Measurements from ENCODE around the gene CRYGN.
A peak's percentile ranks its signal among the peaks of the same experiment; 100 is the strongest.

The CRYGN gene

DNA sequence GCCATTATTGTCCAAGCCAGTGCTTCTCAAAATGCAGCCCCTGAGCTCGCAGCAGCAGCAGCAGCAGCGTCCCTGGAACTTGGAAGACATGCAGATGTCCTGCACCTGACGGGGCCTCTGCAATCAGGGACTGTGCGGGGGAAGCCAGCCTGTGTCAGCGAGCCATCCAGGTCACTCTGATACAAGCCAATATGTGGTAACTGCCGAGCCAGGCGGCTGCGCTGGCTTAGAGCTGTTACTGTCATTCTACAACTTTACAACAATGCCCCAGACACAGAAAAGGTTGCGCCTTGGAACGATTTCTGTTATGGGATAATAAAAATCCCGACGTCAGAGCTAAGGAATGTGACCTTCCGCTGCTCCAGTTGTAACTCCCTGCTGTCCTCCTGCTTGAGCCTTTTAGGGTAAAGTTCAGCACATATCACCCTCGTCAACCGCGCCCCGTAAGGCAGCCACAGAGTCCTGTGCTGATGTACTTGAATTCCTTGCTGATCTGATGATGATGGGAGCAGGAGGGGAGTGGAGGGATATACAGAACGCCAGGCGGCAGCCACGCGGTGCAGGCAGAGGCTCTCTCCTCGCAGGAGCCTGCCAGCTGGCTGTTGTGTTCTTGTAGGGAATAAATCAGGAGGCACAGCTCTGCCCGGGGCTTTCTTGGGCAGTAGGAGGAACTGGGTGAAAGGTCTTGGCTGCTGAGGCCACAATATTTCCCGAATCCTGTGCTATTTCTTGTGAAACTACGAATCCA lies 20.0 kb upstream of the CRYGN start:
- DNase-seq, result no peak

DNA sequence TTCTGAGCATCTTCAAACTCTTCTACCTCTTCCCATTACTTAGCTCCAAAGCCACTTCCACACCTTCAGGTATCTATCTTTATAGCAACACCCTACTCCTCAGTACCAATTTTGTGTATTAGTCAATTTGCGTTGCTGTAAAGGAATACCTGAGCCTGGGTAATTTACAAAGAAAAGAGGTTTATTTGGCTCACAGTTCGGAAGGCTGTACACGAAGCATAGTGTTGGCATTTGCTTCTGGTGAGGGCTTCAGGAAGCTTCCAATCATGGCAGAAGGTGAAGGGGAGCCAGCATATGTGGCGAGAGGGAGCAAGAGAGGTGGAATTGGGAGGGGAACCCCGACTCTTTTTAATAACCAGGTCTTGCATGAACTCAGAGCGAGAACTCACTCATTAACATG lies 17.6 kb upstream of the CRYGN start:
- DNase-seq, result no peak

DNA sequence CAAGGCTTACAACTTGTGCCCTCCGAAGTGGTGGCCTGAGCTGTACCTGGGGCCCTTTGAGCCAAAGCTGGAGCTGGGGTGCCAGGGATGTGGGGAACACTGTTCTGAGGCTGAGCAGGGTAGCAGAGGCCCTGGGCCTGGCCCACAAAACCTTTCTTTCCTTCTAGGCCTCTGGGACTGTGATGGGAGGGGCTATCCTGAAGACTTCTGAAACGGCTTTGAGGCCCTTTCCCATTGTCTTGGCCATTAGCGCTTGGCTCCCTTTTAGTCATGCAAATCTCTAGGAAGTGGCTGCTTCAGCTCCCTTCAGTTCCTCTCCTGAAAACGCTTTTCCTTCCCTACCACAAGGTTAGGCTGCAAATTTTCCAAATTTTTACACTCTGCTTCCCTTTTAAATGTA lies 16.8 kb upstream of the CRYGN start:
- no peak for DNase-seq

DNA sequence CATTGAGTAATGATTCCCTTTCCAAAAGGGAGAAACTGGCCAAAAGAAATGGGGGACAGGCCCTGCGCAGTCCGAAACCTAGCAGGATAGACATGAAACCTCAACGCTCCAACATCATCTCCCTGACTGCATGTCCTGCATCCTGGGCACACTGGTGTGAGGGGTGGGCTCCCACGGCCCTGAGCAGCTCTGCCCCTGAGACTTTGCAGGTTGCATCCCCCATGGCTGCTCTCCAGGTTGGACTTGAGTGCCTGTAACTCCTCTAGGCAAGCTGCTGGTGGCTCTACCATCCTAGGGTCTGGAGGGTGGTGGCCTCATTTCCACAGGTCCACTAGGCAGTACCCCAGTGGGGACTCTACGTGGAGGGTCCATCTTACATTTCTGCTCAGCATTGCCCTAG lies 16.3 kb upstream of the CRYGN start:
- no peak for DNase-seq

- DNase-seq, result no peak
Observed at GRCh38 chr7:151455690-151456089, 15.7 kb upstream of the CRYGN start.

DNA sequence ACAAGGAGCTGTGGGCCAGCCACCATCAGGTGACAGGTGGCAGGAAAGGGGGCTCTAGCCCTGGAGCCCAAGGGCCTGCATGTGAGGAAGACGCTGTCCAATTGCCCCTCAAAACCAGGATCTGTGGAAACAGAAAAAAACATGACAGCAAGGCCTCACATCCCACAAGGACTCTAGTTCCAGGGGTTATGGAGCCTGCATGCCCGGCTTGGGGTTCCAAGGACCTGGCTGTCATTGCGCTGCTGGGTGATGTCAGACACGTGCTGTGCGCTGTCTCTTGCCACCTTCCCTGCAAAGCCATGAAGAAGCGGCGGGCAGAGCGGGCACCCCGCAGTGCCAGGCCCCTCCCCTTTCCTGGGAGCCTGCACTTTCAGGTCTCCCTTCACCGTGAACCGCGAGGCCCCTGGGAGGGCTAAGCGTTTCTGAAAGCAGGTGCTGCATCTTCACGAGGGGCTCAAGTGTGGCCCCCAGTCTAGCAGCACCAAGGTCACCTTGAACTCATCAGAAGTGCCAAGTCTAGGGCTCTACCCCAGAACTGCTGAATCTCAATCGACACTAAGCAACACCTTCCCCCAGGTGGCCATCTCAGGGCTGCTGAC lies 15.1 kb upstream of the CRYGN start:
- DNase-seq, result no peak

DNA sequence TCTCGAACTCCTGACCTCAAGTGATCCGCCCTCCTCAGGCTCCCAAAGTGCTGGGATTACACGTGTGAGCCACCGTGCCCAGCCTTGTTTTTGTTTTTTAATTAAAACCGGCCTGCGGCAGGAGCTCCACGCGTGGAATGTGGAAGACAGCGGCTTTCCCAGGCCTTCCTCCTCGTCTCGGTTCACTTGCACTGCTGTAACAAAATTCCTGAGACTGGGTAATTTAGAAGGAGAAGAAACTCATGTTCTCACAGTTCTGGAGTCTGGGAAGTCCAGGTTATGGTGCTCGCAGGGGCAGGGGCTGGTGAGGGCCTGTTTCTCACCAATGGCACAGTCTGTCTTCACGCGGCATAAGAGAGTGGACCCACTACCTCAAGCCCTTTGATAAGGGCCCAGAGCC lies 14.4 kb upstream of the CRYGN start:
- DNase-seq, result no peak

DNA sequence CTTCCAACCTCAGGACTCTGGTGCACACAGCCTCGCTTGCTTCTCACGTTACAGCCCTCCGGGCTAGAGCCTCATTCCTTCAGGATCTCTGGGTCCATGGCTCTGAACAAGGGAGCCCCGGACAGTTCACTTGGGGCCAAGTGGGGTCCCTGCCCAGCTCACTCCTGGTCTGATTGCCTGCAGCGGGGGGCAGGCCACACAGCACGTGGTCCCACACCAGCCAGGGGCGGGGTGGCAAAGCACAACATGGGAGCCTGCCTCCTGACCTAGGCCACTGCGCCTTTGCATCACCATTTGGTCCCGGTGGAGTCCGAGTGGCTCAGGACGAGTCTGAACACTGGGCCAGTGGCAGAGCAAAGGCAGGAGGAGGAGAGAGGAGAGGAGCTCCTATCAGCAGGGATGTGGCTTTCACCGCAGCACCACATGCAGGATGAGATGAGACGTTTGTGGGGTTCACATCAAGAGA lies 13.4 kb upstream of the CRYGN start:
- DNase-seq, result no peak

- no peak for DNase-seq
Observed at GRCh38 chr7:151452680-151453325, 12.9 kb upstream of the CRYGN start.

DNA sequence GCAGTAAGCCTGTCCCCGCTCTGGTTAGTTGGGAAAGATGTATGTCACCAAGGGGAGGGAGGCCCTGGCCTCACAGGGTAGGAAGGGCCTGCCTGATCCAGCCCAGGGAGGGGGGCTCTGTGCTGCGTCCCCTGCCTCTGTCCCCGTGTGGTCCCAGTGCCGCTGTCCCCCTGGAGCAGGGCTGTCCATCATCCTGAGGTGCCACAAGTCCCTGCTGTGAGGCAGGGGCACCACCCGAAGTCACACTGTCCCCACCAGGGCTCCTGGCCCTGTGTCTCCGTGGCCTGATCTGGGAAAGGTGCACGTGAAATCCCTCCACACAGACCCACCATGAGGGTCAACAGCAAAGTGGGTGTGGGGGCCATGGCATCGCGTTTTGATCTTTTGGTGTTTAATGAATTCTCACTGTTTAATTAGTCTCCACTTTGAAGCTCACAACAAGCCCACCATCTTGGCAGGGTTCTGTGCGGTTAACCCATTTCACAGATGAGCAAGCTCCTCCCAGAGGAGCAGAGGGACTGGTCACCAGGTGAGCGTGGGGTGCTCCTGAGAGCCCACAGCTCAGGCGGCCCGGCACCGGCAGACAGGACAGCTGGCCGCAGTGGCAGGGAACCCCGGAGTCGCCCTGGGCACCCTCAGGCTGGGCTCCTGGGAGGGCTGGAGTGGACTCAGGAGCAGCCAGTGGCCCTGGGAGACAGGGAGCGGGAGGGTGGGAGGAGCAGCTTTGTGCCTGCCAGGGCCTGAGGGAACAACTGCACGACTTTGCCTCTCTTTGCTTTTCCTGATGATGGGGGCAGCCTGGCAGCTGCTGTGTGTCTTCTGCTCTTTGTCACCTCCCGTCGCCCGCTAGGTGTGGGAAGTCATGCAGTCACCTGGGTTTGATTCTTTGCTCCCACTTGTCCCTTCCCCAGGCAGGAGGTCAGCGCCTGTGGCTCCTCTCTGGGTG lies 12.0 kb upstream of the CRYGN start:
- no peak for DNase-seq

DNA sequence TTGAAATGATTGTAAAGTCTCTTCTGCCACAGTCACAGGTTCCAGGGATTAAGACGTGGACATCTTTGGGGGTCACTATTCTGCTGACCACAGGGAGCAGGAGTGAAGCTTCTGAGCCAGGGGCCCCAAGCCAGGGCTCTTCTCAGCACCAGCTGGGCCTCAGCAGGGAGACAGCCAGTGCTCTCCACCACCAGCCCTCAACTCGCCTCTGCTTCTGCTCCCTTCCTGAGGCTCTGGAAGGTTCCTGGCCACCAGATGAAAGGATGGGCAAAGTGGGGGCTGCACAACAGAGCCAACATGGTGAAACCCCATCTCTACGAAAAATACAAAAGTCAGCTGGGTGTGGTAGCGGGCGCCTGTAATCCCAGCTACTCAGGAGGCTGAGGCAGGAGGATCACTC lies 11.2 kb upstream of the CRYGN start:
- DNase-seq, result no peak

GRCh38 chr7:151449990-151450389 lies 10.0 kb upstream of the CRYGN start:
- DNase-seq, result no peak

GRCh38 chr7:151448261-151449252 lies 8.6 kb upstream of the CRYGN start:
- DNase-seq, result peak; percentile 61 to 86

DNA sequence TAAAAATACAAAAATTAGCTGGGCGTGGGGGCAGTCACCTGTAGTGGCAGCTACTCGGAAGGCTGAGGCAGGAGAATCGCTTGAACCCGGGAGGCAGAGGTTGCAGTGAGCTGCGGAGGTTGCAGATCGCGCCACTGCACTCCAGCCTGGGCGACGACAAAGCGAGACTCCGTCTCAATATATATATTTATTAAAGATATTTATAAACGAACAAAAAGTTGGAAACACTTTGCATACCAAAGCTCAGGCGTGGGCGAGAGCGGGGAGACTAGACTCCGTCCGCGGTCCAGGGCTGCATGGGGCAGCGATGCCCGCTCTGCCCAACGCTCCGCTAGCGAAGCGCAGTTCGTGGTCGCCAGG lies 7.9 kb upstream of the CRYGN start:
- no peak for DNase-seq

DNA sequence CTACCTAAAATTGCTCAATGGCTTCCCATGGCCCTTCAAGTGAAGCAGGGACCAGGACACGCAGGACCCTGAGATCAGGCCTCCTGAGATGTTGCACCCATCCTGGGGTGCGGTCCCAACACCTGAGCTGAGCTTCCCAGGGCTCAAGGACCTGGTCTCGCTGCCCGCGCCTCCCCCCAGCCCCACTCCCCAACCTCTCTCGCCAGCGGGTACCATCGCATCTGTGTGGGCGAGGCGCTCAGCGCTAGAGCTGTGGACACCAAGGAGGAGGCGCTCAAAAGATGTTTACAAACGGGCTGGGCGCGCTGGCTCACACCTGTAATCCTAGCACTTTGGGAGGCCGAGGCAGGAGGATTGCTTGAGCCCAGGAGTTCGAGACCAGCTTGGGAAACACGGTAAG lies 7.4 kb upstream of the CRYGN start:
- DNase-seq, result no peak

DNA sequence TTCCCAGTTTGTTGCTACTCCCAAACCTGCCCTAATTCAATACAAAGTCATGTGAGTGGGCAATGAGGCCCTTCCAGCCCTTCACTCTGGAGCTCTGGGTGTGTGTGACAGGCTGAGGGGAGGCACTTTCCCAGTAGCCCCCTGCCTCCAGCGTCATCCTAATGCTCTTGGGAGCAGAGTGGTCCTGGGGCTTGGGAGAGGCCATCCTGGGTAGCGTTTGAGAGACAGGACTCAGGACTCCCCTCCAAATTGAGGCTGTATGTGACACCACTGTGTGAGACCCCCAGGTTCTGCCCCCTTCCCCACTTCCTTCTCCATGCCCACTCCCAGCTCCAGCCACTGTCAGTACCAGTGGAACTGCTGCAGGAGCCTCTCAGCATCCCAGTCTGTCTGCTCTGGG lies 6.5 kb upstream of the CRYGN start:
- DNase-seq, result no peak

DNA sequence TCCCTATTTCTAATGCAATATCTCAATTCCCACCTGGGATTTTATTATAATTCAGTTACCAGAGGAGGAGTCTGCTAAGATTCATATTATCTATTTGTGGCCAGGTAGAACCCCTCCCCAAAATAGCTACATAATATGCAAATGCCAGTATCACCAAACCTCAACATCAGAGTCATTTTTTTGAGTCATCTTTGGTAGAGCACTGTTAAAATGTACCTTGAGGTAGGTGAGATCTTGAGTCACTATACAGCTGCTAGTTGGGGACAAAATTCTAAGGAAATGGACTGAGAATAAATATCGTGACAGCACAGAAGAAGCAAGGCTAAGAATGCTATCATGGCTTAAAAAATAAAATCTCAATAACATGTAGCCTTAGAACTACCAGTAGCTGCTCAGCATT lies 4.7 kb upstream of the CRYGN start:
- DNase-seq, result no peak

GRCh38 chr7:151442776-151443496 lies 3.0 kb upstream of the CRYGN start:
- DNase-seq, result no peak

DNA sequence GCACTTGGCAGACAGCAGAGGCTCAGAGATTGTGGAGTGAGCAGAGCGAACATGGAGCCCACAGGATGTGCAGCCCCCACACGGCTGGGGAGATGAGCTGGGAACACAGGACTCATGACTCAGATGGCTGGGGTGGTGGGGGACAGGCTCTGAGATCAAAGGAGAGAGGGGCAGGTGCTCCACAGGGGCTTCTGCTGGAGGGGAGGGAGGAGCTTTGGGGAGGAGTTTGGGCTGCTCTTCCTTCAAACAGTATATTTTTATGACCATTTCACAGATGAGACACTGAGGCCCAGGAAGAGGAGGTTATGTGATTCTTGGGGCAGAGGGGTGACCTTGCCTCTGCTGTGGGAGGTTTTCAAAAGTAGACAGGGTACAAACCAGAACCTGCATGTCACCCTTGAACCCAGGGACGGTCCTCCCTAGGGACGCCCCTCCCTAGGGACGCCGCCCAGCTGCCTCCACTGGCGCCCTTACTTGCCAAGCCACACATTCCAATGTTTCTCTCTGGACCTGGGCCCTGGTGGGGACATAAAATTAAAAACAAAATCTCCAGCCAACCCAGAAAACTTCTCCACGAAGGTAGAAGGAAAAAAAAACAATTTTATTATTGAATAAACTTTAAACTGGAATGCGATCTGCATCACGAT lies 981 bp upstream of the CRYGN start:
- DNase-seq, result no peak

DNA sequence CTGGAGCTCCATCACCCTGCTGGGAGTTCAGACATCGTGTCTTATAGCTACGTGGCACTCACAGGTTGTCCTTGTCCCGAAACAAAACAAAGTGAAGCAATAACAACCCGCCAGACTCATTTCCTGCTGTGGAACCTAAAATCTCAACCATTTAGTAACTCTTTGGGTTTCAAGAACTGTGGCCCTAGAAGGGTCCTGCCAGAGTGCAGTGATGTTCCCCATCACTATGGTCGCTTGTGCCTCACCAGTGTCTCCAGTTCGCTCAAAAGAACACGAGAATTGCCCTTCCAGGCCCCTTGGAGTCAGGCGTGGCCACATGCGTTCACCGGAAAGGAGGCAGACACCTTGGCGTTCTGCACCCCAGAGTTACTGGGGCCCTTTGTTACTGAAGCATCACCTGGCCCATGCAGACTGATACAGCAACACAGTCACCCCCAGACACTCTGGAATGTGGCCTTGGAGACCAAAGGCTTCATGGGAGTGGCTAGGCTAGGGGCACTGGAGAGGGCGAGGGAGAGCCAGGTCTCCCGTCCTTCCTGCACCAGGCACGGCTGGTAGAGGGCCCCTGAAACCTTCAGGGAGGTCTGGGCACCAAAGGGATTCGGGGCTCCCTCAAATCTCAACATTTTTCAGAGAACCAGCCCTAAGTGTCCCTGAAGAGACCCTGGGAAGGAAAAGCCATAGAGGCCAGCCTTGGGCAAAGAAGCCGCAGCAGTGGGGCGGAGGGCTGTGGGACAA lies 908 bp downstream of the CRYGN start:
- DNase-seq, result no peak

All from bone marrow (tissue), 2 donors.